ENCODE measurements around the gene MYO7B. TPM values are rescaled to one million over a fixed set of nuclear protein-coding genes. Genes with fewer than 3 reads are reported as not detected.

MYO7B gene
- total and polyA plus RNA-seq, 2 donors (not counting 1 experiment from before 2014, with no cell fraction given): under 0.01 TPM; not detected in 1

DNA sequence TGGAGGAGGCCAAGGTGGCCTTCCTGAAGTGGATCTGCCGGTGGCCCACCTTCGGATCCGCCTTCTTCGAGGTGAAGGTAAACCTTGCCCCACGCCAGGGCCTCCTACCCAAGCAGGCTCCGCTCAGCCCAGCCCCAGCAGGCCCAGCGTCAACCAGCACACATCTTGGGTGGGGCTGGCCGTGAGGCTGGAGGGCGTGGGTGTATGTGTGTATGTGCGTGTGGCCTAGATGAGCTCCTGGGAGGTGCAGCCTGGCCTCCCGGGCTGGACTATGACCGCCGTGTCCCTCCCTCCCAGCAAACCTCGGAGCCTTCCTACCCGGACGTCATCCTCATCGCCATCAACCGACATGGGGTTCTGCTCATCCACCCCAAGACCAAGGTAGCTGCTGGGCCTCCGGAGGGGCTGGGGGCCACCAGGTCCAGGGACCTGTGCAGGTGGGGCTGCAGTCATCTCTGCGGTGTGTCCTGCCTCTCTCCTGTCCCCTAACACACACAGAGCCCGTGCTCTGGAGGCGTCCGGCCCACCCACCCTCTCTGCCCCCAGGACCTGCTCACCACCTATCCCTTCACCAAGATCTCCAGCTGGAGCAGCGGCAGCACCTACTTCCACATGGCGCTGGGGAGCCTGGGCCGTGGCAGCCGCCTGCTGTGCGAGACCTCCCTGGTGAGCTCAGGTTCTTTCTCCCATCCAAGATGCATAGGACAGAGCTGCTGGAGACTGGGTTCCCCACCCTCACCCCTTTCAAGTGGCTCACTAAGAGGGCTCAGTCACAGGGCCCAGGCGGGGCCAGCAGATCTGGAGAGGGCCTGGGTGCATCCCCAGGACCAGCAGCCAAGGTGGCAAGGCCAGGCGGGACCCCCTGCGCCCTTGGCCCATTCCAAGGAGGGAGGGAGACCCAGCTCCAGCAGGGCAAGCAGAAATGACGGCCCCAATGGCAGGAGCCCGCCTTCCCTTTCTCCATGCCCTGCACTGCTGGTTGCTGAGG, 101.1 kb downstream of the MYO7B start:
- Histone ChIP-seq H4K20me1 (ENCODE audit: control insufficient read depth, extremely low read depth, insufficient read depth, low read length) (no peaks in the 10 kb centered on the region), H3K4me1 (ENCODE audit: control insufficient read depth, extremely low read depth, insufficient read depth, low read length) (peaks cover 9% of the 10 kb centered on the region), H3K27me3 (ENCODE audit: control insufficient read depth, insufficient read depth, low read length) (no peaks in the 10 kb centered on the region), H3K4me2 (ENCODE audit: extremely low read depth, insufficient read depth, low read length) (no peak overlapping the region), H3K79me2 (ENCODE audit: control insufficient read depth, insufficient read depth, low read length) (no peaks in the 10 kb centered on the region), H3K9me3 (ENCODE audit: control insufficient read depth, insufficient read depth, low read depth, low read length) (no peaks in the 10 kb centered on the region), H3K27ac (ENCODE audit: insufficient read depth, low read length) (no peak overlapping the region), H2AFZ (ENCODE audit: low read length) (no peak overlapping the region), H3K36me3 (ENCODE audit: control insufficient read depth, insufficient read depth, low read length) (no peaks in the 10 kb centered on the region), H3K9ac (ENCODE audit: insufficient read depth, low read length) (no peak overlapping the region), H3K4me3 (replicated peaks in 1 of 4; ENCODE audit: control extremely low read depth in 1 of 4, insufficient read depth in 1 of 4, low read depth in 3 of 4, low read length in 4 of 4) (no peak overlapping the region)
- TF ChIP-seq, protein P1, sequence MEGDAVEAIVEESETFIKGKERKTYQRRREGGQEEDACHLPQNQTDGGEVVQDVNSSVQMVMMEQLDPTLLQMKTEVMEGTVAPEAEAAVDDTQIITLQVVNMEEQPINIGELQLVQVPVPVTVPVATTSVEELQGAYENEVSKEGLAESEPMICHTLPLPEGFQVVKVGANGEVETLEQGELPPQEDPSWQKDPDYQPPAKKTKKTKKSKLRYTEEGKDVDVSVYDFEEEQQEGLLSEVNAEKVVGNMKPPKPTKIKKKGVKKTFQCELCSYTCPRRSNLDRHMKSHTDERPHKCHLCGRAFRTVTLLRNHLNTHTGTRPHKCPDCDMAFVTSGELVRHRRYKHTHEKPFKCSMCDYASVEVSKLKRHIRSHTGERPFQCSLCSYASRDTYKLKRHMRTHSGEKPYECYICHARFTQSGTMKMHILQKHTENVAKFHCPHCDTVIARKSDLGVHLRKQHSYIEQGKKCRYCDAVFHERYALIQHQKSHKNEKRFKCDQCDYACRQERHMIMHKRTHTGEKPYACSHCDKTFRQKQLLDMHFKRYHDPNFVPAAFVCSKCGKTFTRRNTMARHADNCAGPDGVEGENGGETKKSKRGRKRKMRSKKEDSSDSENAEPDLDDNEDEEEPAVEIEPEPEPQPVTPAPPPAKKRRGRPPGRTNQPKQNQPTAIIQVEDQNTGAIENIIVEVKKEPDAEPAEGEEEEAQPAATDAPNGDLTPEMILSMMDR (conservative IDR thresholded peaks at IDR 0.05 in 1 of 2, IDR thresholded peaks at IDR 0.05 in 1 of 2; ENCODE audit: low read depth in 1 of 2, low read length in 2 of 2): no peak
- no peak for TF ChIP-seq EZH2 (IDR thresholded peaks at IDR 0.05; ENCODE audit: low read length, missing control alignments)
- DNase-seq (ENCODE audit: low read depth in 2 of 2): no peak

DNA sequence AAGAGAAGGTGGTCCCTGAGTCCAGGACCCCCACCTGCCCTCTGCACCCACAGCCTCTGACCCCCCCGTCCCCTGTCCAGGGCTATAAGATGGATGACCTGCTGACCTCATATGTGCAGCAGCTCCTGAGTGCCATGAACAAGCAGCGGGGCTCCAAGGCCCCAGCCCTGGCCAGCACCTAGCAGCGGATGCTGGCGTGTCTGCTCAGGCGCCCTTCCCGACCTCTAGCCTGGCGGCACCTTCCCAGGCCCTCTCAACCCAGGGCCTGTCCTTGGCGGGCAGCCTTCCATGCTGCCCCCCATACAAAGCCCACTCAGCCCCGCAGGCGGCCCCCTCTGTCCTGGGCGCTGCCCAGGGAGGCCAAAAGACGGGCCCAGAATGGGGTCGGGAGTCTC, 101.8 kb downstream of the MYO7B start:
- H3K4me2 ChIP-seq (ENCODE audit: extremely low read depth, insufficient read depth, low read length): no peak overlapping the region
- no peaks in the 10 kb centered on the region for H3K9me3 ChIP-seq (ENCODE audit: control insufficient read depth, insufficient read depth, low read depth, low read length)
- TF ChIP-seq EZH2 (IDR thresholded peaks at IDR 0.05; ENCODE audit: low read length, missing control alignments): no peak
- TF ChIP-seq, protein P1 (conservative IDR thresholded peaks at IDR 0.05 in 1 of 2, IDR thresholded peaks at IDR 0.05 in 1 of 2; ENCODE audit: low read depth in 1 of 2, low read length in 2 of 2): no peak
- no peaks in the 10 kb centered on the region for H4K20me1 ChIP-seq (ENCODE audit: control insufficient read depth, extremely low read depth, insufficient read depth, low read length)
- peak overlapping the region; percentile 17 for H3K9ac ChIP-seq (ENCODE audit: insufficient read depth, low read length)
- no peaks in the 10 kb centered on the region for H3K79me2 ChIP-seq (ENCODE audit: control insufficient read depth, insufficient read depth, low read length)
- no peak overlapping the region for H3K4me3 ChIP-seq (replicated peaks in 1 of 4; ENCODE audit: control extremely low read depth in 1 of 4, insufficient read depth in 1 of 4, low read depth in 3 of 4, low read length in 4 of 4)
- no peaks in the 10 kb centered on the region for H3K27me3 ChIP-seq (ENCODE audit: control insufficient read depth, insufficient read depth, low read length)
- no peaks in the 10 kb centered on the region for H3K36me3 ChIP-seq (ENCODE audit: control insufficient read depth, insufficient read depth, low read length)
- H3K27ac ChIP-seq (ENCODE audit: insufficient read depth, low read length): peak overlapping the region; percentile 73
- no peak overlapping the region for H2AFZ ChIP-seq (ENCODE audit: low read length)
- H3K4me1 ChIP-seq (ENCODE audit: control insufficient read depth, extremely low read depth, insufficient read depth, low read length): peaks cover 9% of the 10 kb centered on the region
- no peak for DNase-seq (ENCODE audit: low read depth in 2 of 2)

DNA sequence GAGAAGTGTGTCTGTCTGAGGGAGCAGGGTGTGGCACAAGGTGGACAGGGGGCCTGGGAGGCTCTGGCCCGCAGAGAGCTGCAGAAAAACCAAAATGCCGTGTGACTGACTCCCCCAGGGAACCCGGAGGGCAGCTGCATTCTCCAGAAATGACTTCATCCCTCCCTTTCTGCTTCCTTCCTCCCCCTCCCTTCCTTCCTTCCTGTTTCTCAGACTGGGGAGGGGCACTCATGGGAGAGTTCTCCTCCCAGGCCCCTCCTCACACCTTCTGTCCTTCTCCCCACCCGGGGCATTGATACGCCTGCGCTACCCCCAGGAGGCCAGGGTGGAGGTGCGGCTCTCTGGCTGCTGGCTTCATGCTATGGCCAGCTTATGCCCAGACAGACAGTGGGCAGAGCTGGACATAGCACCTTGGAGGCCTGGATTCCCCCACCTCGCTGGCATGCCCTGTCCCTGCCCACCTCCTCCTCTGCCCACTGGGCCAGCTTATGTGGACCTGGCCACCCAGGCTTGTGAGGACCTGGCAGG, 102.3 kb downstream of the MYO7B start:
- Histone ChIP-seq H3K4me2 (ENCODE audit: extremely low read depth, insufficient read depth, low read length) (peak overlapping the region; percentile 25), H3K4me1 (ENCODE audit: control insufficient read depth, extremely low read depth, insufficient read depth, low read length) (peaks cover 9% of the 10 kb centered on the region), H3K27ac (ENCODE audit: insufficient read depth, low read length) (peak overlapping the region; percentile 73), H3K9me3 (ENCODE audit: control insufficient read depth, insufficient read depth, low read depth, low read length) (no peaks in the 10 kb centered on the region), H2AFZ (ENCODE audit: low read length) (peak overlapping the region; percentile 85), H3K4me3 (replicated peaks in 1 of 4; ENCODE audit: control extremely low read depth in 1 of 4, insufficient read depth in 1 of 4, low read depth in 3 of 4, low read length in 4 of 4) (no peak overlapping the region), H3K36me3 (ENCODE audit: control insufficient read depth, insufficient read depth, low read length) (no peaks in the 10 kb centered on the region), H4K20me1 (ENCODE audit: control insufficient read depth, extremely low read depth, insufficient read depth, low read length) (no peaks in the 10 kb centered on the region), H3K79me2 (ENCODE audit: control insufficient read depth, insufficient read depth, low read length) (no peaks in the 10 kb centered on the region), H3K27me3 (ENCODE audit: control insufficient read depth, insufficient read depth, low read length) (no peaks in the 10 kb centered on the region), H3K9ac (ENCODE audit: insufficient read depth, low read length) (peak overlapping the region; percentile 16)
- TF ChIP-seq EZH2 (IDR thresholded peaks at IDR 0.05; ENCODE audit: low read length, missing control alignments): no peak
- TF ChIP-seq, protein P1 (conservative IDR thresholded peaks at IDR 0.05 in 1 of 2, IDR thresholded peaks at IDR 0.05 in 1 of 2; ENCODE audit: low read depth in 1 of 2, low read length in 2 of 2): no peak
- peak; percentile 63 to 82 for DNase-seq (ENCODE audit: low read depth in 2 of 2)
